Measurements from ENCODE around the gene SLC1A2. TPM values are rescaled to one million over a fixed set of nuclear protein-coding genes. Genes with fewer than 3 reads are reported as not detected.

The SLC1A2 gene
- total and polyA plus RNA-seq, 2 donors (not counting 3 experiments of a cell fraction or from before 2014, with no cell fraction given) = not detected

GRCh38 chr11:35365395-35365794, 54.0 kb downstream of the SLC1A2 start:
- no peak for DNase-seq (ENCODE audit: low read depth, low spot score)
- Histone ChIP-seq H2AFZ (ENCODE audit: low read depth, low read length) (no peak overlapping the region), H3K9me1 (replicated peaks; ENCODE audit: control insufficient read depth, extremely low read depth, insufficient read depth, low read length) (no peaks in the 10 kb centered on the region), H4K20me1 (replicated peaks; ENCODE audit: control insufficient read depth, extremely low read depth, insufficient read depth, low read length) (no peaks in the 10 kb centered on the region), H3K27me3 (ENCODE audit: control insufficient read depth in 2 of 2, insufficient read depth in 2 of 2, low read length in 2 of 2) (peaks cover 0 to 3% of the 10 kb centered on the region in 2 experiments), H3K79me2 (ENCODE audit: control insufficient read depth, insufficient read depth, low read length) (no peaks in the 10 kb centered on the region), H3K4me1 (ENCODE audit: control insufficient read depth, extremely low read depth, insufficient read depth, low read length) (no peaks in the 10 kb centered on the region), H3K27ac (ENCODE audit: insufficient read depth, low read depth, low read length) (no peak overlapping the region), H3K9me3 (replicated peaks; ENCODE audit: control insufficient read depth, insufficient read depth, low read length) (no peaks in the 10 kb centered on the region), H3K4me2 (ENCODE audit: insufficient read depth, low read length) (no peak overlapping the region), H3K9ac (replicated peaks; ENCODE audit: extremely low read depth, insufficient read depth, low read length) (no peak overlapping the region), H3K36me3 (ENCODE audit: control insufficient read depth in 2 of 2, extremely low read depth in 1 of 2, insufficient read depth in 2 of 2, low read length in 2 of 2) (no peaks in the 10 kb centered on the region), H3K4me3 (replicated peaks in 1 of 3; ENCODE audit: insufficient read depth in 1 of 3, low read depth in 1 of 3, low read length in 3 of 3) (no peak overlapping the region)
- POLR2A ChIA-PET = no interaction called here
- intact Hi-C loops (cut with micrococcal nuclease) (no loop called here), dilution Hi-C loops (cut with MboI; ENCODE audit: extremely low pct_ligation_motif_present, low sequenced_read_pairs) (no loop called here)
- no peak for FAIRE-seq
- BruUV-seq (replicated peaks) = no TSS peak
- CTCF ChIA-PET = no interaction called here
- TF ChIP-seq MYC (IDR thresholded peaks at IDR 0.05; ENCODE audit: low read depth, low read length) = no peak
- no peak for TF ChIP-seq EZH2 (IDR thresholded peaks at IDR 0.05; ENCODE audit: borderline replicate concordance, low read depth, low read length, severe bottlenecking)
- TF ChIP-seq CTCF (IDR thresholded peaks at IDR 0.05; ENCODE audit: extremely low read depth in 1 of 2, insufficient read depth in 1 of 2, low read depth in 1 of 2, low read length in 2 of 2) = no peak
- no peak for TF ChIP-seq GATA2 (IDR thresholded peaks at IDR 0.05; ENCODE audit: insufficient read depth, insufficient read length, low read depth, low read length)
- TF ChIP-seq FOS (IDR thresholded peaks at IDR 0.05; ENCODE audit: borderline replicate concordance, insufficient read depth, low read length) = no peak

All from endothelial cell of umbilical vein (primary cell).